ENCODE data around the gene ACOT11.

The ACOT11 gene

GRCh38 chr1:54542120-54542961 lies 5.7 kb upstream of the ACOT11 start:
- Histone ChIP-seq H3K9me3 (ENCODE audit: control insufficient read depth, low read length) (no peaks in the 10 kb centered on the region), H3K4me3 (ENCODE audit: low read length) (peak overlapping the region; percentile 61), H3K9ac (ENCODE audit: low read length) (peak overlapping the region; percentile 60), H3K27me3 (ENCODE audit: control insufficient read depth, insufficient read depth, low read length) (no peaks in the 10 kb centered on the region), H3K4me1 (ENCODE audit: control insufficient read depth, insufficient read depth, low read length) (peaks cover 26% of the 10 kb centered on the region), H3K36me3 (ENCODE audit: control insufficient read depth, insufficient read depth, low read length) (no peaks in the 10 kb centered on the region)

- peak overlapping the region; percentile 61 for H3K4me3 ChIP-seq (ENCODE audit: low read length)
- peak overlapping the region; percentile 60 for H3K9ac ChIP-seq (ENCODE audit: low read length)
- H3K27me3 ChIP-seq (ENCODE audit: control insufficient read depth, insufficient read depth, low read length), result no peaks in the 10 kb centered on the region
- no peaks in the 10 kb centered on the region for H3K36me3 ChIP-seq (ENCODE audit: control insufficient read depth, insufficient read depth, low read length)
- H3K4me1 ChIP-seq (ENCODE audit: control insufficient read depth, insufficient read depth, low read length), result peaks cover 32% of the 10 kb centered on the region
- no peaks in the 10 kb centered on the region for H3K9me3 ChIP-seq (ENCODE audit: control insufficient read depth, low read length)
These were observed 5.0 kb upstream of the ACOT11 start for GRCh38 chr1:54542962-54543539.

- Histone ChIP-seq H3K27me3 (ENCODE audit: control insufficient read depth, insufficient read depth, low read length) (no peaks in the 10 kb centered on the region), H3K9ac (ENCODE audit: low read length) (no peak overlapping the region), H3K36me3 (ENCODE audit: control insufficient read depth, insufficient read depth, low read length) (no peaks in the 10 kb centered on the region), H3K4me1 (ENCODE audit: control insufficient read depth, insufficient read depth, low read length) (peaks cover 32% of the 10 kb centered on the region), H3K9me3 (ENCODE audit: control insufficient read depth, low read length) (no peaks in the 10 kb centered on the region), H3K4me3 (ENCODE audit: low read length) (no peak overlapping the region)
These were observed 4.1 kb upstream of the ACOT11 start for GRCh38 chr1:54543729-54544496.

- Histone ChIP-seq H3K9ac (ENCODE audit: low read length) (no peak overlapping the region), H3K27me3 (ENCODE audit: control insufficient read depth, insufficient read depth, low read length) (no peaks in the 10 kb centered on the region), H3K36me3 (ENCODE audit: control insufficient read depth, insufficient read depth, low read length) (no peaks in the 10 kb centered on the region), H3K4me1 (ENCODE audit: control insufficient read depth, insufficient read depth, low read length) (peaks cover 37% of the 10 kb centered on the region), H3K9me3 (ENCODE audit: control insufficient read depth, low read length) (no peaks in the 10 kb centered on the region), H3K4me3 (ENCODE audit: low read length) (no peak overlapping the region)
These were observed 2.0 kb upstream of the ACOT11 start for GRCh38 chr1:54545916-54546635.

GRCh38 chr1:54546651-54547401 lies 1.2 kb upstream of the ACOT11 start:
- H3K9me3 ChIP-seq (ENCODE audit: control insufficient read depth, low read length), result no peaks in the 10 kb centered on the region
- H3K4me1 ChIP-seq (ENCODE audit: control insufficient read depth, insufficient read depth, low read length), result peaks cover 33% of the 10 kb centered on the region
- no peaks in the 10 kb centered on the region for H3K27me3 ChIP-seq (ENCODE audit: control insufficient read depth, insufficient read depth, low read length)
- H3K9ac ChIP-seq (ENCODE audit: low read length), result no peak overlapping the region
- no peak overlapping the region for H3K4me3 ChIP-seq (ENCODE audit: low read length)
- no peaks in the 10 kb centered on the region for H3K36me3 ChIP-seq (ENCODE audit: control insufficient read depth, insufficient read depth, low read length)

GRCh38 chr1:54548389-54549044 lies 489 bp downstream of the ACOT11 start:
- Histone ChIP-seq H3K4me3 (ENCODE audit: low read length) (no peak overlapping the region), H3K27me3 (ENCODE audit: control insufficient read depth, insufficient read depth, low read length) (no peaks in the 10 kb centered on the region), H3K36me3 (ENCODE audit: control insufficient read depth, insufficient read depth, low read length) (no peaks in the 10 kb centered on the region), H3K9me3 (ENCODE audit: control insufficient read depth, low read length) (no peaks in the 10 kb centered on the region), H3K9ac (ENCODE audit: low read length) (no peak overlapping the region), H3K4me1 (ENCODE audit: control insufficient read depth, insufficient read depth, low read length) (peaks cover 18% of the 10 kb centered on the region)

- no peaks in the 10 kb centered on the region for H3K9me3 ChIP-seq (ENCODE audit: control insufficient read depth, low read length)
- H3K36me3 ChIP-seq (ENCODE audit: control insufficient read depth, insufficient read depth, low read length), result no peaks in the 10 kb centered on the region
- H3K27me3 ChIP-seq (ENCODE audit: control insufficient read depth, insufficient read depth, low read length), result no peaks in the 10 kb centered on the region
- peaks cover 17% of the 10 kb centered on the region for H3K4me1 ChIP-seq (ENCODE audit: control insufficient read depth, insufficient read depth, low read length)
- H3K4me3 ChIP-seq (ENCODE audit: low read length), result no peak overlapping the region
- H3K9ac ChIP-seq (ENCODE audit: low read length), result no peak overlapping the region
These were observed 1.3 kb downstream of the ACOT11 start for GRCh38 chr1:54549181-54549924.

- Histone ChIP-seq H3K9ac (ENCODE audit: low read length) (no peak overlapping the region), H3K4me3 (ENCODE audit: low read length) (no peak overlapping the region), H3K4me1 (ENCODE audit: control insufficient read depth, insufficient read depth, low read length) (peaks cover 16% of the 10 kb centered on the region), H3K9me3 (ENCODE audit: control insufficient read depth, low read length) (no peaks in the 10 kb centered on the region), H3K36me3 (ENCODE audit: control insufficient read depth, insufficient read depth, low read length) (no peaks in the 10 kb centered on the region), H3K27me3 (ENCODE audit: control insufficient read depth, insufficient read depth, low read length) (no peaks in the 10 kb centered on the region)
These were observed 3.9 kb downstream of the ACOT11 start for GRCh38 chr1:54551891-54552290.

- Histone ChIP-seq H3K4me3 (ENCODE audit: low read length) (no peak overlapping the region), H3K9me3 (ENCODE audit: control insufficient read depth, low read length) (no peaks in the 10 kb centered on the region), H3K9ac (ENCODE audit: low read length) (no peak overlapping the region), H3K36me3 (ENCODE audit: control insufficient read depth, insufficient read depth, low read length) (no peaks in the 10 kb centered on the region), H3K4me1 (ENCODE audit: control insufficient read depth, insufficient read depth, low read length) (peaks cover 5% of the 10 kb centered on the region), H3K27me3 (ENCODE audit: control insufficient read depth, insufficient read depth, low read length) (no peaks in the 10 kb centered on the region)
These were observed 5.7 kb downstream of the ACOT11 start for GRCh38 chr1:54553602-54554313.

- H3K27me3 ChIP-seq (ENCODE audit: control insufficient read depth, insufficient read depth, low read length), result no peaks in the 10 kb centered on the region
- H3K36me3 ChIP-seq (ENCODE audit: control insufficient read depth, insufficient read depth, low read length), result no peaks in the 10 kb centered on the region
- H3K9me3 ChIP-seq (ENCODE audit: control insufficient read depth, low read length), result no peaks in the 10 kb centered on the region
- no peaks in the 10 kb centered on the region for H3K4me1 ChIP-seq (ENCODE audit: control insufficient read depth, insufficient read depth, low read length)
- H3K4me3 ChIP-seq (ENCODE audit: low read length), result no peak overlapping the region
- H3K9ac ChIP-seq (ENCODE audit: low read length), result no peak overlapping the region
These were observed 8.1 kb downstream of the ACOT11 start for GRCh38 chr1:54556110-54556509.
